Natural killer cell (primary cell): Measurements from ENCODE around the gene TXNRD1. TPM values are rescaled to one million over a fixed set of nuclear protein-coding genes. Genes with fewer than 3 reads are reported as not detected.

Experiments
- ATAC-seq, 3 donors: fragments of 150-1000 bp in 2 of 3; fragments of 200-7000 bp in 1 of 3; cut with Tn5 transposase; 1 replicate in 1 of 3; 2 replicates in 2 of 3; pipeline ENCODE4 v1.10.0; 2021; ENCODE audit warnings: mild to moderate bottlenecking in 2 of 3, moderate library complexity in 2 of 3
- DNase-seq, 2 donors: peaks; one replicate each; pipeline versions ENCODE4 v3.0.0 to v3.0.0-alpha.2; 2013 to 2021; ENCODE audit warnings: mixed read lengths in 1 of 2
- H3K27ac ChIP-seq: one replicate; pipeline ENCODE4 v1.5.1; 2013; ENCODE audit warnings: mild to moderate bottlenecking, low read length
- H3K27me3 ChIP-seq: one replicate; pipeline ENCODE4 v1.6.1; 2013; ENCODE audit warnings: low read length; ENCODE audit not compliant: control insufficient read depth, insufficient read depth
- H3K36me3 ChIP-seq: one replicate; pipeline ENCODE4 v1.6.1; 2013; ENCODE audit warnings: low read length; ENCODE audit not compliant: control insufficient read depth, insufficient read depth
- H3K4me1 ChIP-seq: one replicate; pipeline ENCODE4 v1.6.1; 2013; ENCODE audit warnings: low read length; ENCODE audit not compliant: control insufficient read depth, insufficient read depth
- H3K4me3 ChIP-seq: one replicate; pipeline ENCODE4 v1.5.1; 2013; ENCODE audit warnings: low read length
- H3K9me3 ChIP-seq: one replicate; pipeline ENCODE4 v1.6.1; 2013; ENCODE audit warnings: low read length; ENCODE audit not compliant: control insufficient read depth, insufficient read depth
- H3K27ac Mint-ChIP-seq, 2 donors: one replicate each; pipeline ENCODE4 v1.8.0; 2022; ENCODE audit warnings: mild to moderate bottlenecking in 2 of 2, mixed read lengths in 2 of 2, moderate library complexity in 1 of 2
- H3K27me3 Mint-ChIP-seq, 2 donors: one replicate each; pipeline ENCODE4 v1.8.0; 2022; ENCODE audit warnings: low read depth in 2 of 2, mixed read lengths in 2 of 2
- H3K36me3 Mint-ChIP-seq: one replicate; pipeline ENCODE4 v1.8.0; 2022; ENCODE audit warnings: mixed read lengths
- H3K4me1 Mint-ChIP-seq, 2 donors: one replicate each; pipeline ENCODE4 v1.8.0; 2022; ENCODE audit warnings: mixed read lengths in 2 of 2
- H3K4me3 Mint-ChIP-seq: one replicate; pipeline ENCODE4 v1.8.0; 2022; ENCODE audit warnings: mild to moderate bottlenecking, moderate library complexity, mixed read lengths
- H3K9me3 Mint-ChIP-seq, 2 donors: one replicate each; pipeline ENCODE4 v1.8.0; 2022; ENCODE audit warnings: mixed read lengths in 2 of 2
- WGBS: methylation state at CpG from one replicate; pipeline ENCODE4 v1.1.7; 2013; ENCODE audit warnings: missing lambda C conversion rate; ENCODE audit not compliant: insufficient coverage; 5-methylcytosine and 5-hydroxymethylcytosine counted together
- intact Hi-C: fragments of 100-400 bp; cut with micrococcal nuclease; formaldehyde crosslinking; loops from one replicate; pipeline ENCODE4 v1.14.2; 2022
- total RNA-seq, 4 donors: library from RNA; stranded (reverse); fragments of 120-200 nt in 1 of 4; gene quantifications; one replicate each; pipeline versions ENCODE4 v1.2.3 to v1.2.4, GENCODE V29; 2013 to 2022
- TF ChIP-seq, protein P1 (sequence below): fragments of 200-600 bp; IDR thresholded peaks from one replicate; pipeline ENCODE4 v1.8.0; 2022; ENCODE audit warnings: antibody characterized with exemption

Gene TXNRD1
- total RNA-seq, 3 donors from 2014 or later (not counting 1 experiment from before 2014, with no cell fraction given) = 46.9 to 59.7 (median 47.3) TPM

DNA sequence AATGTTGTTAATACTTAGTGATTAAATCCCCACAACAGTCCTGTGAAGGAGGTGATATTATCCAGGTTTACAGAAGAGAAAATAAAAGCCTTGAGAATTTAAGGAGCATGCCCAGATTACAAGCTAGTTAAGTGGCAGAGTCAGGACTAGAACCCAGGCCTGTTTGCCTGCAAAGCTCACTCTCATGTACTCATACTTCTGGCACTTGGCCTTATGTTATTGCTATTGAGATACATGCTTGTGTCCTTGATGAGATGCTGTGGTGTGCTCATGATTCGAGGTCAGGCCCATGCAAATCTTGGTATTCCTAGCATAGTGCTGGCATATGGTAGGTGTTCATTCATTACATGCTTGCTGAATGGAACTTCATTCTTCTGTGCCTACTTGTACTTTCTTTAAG is 80.4 kb downstream of the TXNRD1 start:
- H3K27ac Mint-ChIP-seq = no peak overlapping the region

DNA sequence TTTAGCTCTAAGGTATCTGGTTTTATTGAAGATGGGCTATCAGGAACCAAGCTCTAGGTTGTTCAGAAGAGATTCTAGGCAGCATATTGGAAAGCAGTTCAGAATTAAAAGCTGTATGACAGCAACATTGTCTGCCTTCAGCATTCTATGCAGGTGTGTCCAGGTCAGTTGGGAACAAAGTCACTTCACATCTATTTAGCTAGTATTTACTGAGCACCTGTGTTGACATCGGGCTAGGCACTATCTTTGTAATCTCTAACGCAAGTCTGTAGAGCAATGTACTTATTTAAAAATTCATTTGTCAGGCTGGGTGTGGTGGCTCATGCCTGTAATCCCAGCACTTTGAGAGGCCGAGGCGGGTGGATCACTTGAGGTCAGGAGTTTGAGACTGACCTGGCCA is 81.1 kb downstream of the TXNRD1 start:
- no peak overlapping the region for H3K27ac ChIP-seq
- WGBS = 96% methylated on average over 3 of the region's 4 CpGs
- Mint-ChIP-seq H3K27me3 (no peaks in the 10 kb centered on the region), H3K4me3 (no peak overlapping the region), H3K4me1 (peaks cover 37 to 43% of the 10 kb centered on the region in 2 donors), H3K36me3 (peaks cover 11% of the 10 kb centered on the region), H3K9me3 (no peaks in the 10 kb centered on the region), H3K27ac (no peak overlapping the region)
- H3K4me1 ChIP-seq = no peaks in the 10 kb centered on the region
- H3K36me3 ChIP-seq = peaks cover 14% of the 10 kb centered on the region
- intact Hi-C loops = no loop called here
- no peaks in the 10 kb centered on the region for H3K27me3 ChIP-seq
- no peak overlapping the region for H3K4me3 ChIP-seq
- no peak for DNase-seq
- ATAC-seq = no peak
- no peaks in the 10 kb centered on the region for H3K9me3 ChIP-seq
- TF ChIP-seq, protein P1, sequence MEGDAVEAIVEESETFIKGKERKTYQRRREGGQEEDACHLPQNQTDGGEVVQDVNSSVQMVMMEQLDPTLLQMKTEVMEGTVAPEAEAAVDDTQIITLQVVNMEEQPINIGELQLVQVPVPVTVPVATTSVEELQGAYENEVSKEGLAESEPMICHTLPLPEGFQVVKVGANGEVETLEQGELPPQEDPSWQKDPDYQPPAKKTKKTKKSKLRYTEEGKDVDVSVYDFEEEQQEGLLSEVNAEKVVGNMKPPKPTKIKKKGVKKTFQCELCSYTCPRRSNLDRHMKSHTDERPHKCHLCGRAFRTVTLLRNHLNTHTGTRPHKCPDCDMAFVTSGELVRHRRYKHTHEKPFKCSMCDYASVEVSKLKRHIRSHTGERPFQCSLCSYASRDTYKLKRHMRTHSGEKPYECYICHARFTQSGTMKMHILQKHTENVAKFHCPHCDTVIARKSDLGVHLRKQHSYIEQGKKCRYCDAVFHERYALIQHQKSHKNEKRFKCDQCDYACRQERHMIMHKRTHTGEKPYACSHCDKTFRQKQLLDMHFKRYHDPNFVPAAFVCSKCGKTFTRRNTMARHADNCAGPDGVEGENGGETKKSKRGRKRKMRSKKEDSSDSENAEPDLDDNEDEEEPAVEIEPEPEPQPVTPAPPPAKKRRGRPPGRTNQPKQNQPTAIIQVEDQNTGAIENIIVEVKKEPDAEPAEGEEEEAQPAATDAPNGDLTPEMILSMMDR = no peak

More for the DNA sequence above, 80.4 kb downstream of the TXNRD1 start:
- Histone ChIP-seq H3K27me3 (no peaks in the 10 kb centered on the region), H3K27ac (no peak overlapping the region), H3K4me1 (no peaks in the 10 kb centered on the region), H3K36me3 (peaks cover 16% of the 10 kb centered on the region), H3K4me3 (no peak overlapping the region), H3K9me3 (no peaks in the 10 kb centered on the region)
- no peaks in the 10 kb centered on the region for H3K9me3 Mint-ChIP-seq
- intact Hi-C loops = no loop called here
- H3K4me1 Mint-ChIP-seq = peaks cover 37 to 43% of the 10 kb centered on the region in 2 donors
- TF ChIP-seq, protein P1 = no peak
- ATAC-seq (no peak), DNase-seq (no peak)
- 89% methylated on average over 1 of the region's 1 CpG for WGBS
- H3K36me3 Mint-ChIP-seq = peaks cover 11% of the 10 kb centered on the region
- no peaks in the 10 kb centered on the region for H3K27me3 Mint-ChIP-seq
- H3K4me3 Mint-ChIP-seq = no peak overlapping the region

DNA sequence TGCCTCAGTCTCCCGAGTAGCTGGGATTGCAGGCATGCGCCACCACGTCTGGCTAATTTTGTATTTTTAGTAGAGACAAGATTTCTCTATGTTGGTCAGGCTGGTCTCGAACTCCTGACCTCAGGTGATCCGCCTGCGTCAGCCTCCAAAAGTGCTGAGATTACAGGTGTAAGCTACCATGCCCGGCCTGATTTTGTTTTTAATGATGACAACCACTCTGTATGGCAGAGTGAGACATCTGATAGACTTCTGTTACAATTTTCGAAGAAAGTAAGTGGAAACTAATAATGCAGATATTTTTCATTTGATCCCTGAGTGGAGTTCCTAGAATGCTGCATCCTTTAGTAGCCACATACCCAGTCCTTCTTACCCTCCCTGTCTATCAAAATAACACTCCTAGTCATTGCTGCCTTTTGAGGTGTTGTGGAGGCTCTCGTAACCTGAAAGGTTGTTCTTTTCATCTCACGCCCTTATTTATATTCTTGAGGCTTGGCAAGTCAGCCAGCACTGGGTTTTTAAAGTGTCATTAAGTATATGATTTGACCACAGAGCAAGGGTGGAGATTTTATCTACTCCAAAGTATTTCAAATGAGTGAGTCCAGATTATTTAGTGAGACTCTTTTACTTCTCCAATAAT is 82.0 kb downstream of the TXNRD1 start:
- TF ChIP-seq, protein P1 = no peak
- ATAC-seq (no peak), DNase-seq (no peak)
- Histone ChIP-seq H3K27me3 (no peaks in the 10 kb centered on the region), H3K4me1 (no peaks in the 10 kb centered on the region), H3K36me3 (peaks cover 9% of the 10 kb centered on the region), H3K9me3 (no peaks in the 10 kb centered on the region), H3K27ac (no peak overlapping the region), H3K4me3 (no peak overlapping the region)
- H3K27me3 Mint-ChIP-seq = no peaks in the 10 kb centered on the region
- H3K4me1 Mint-ChIP-seq = peaks cover 30 to 39% of the 10 kb centered on the region in 2 donors
- H3K36me3 Mint-ChIP-seq = peaks cover 8% of the 10 kb centered on the region
- H3K9me3 Mint-ChIP-seq = no peaks in the 10 kb centered on the region
- WGBS = 89% methylated on average over 8 of the region's 10 CpGs
- intact Hi-C loops = no loop called here
- no peak overlapping the region for H3K4me3 Mint-ChIP-seq
- H3K27ac Mint-ChIP-seq = no peak overlapping the region
